ENCODE results near the gene ANKRD39.

The ANKRD39 gene

GRCh38 chr2:96852667-96853066, 5.1 kb downstream of the ANKRD39 start:
- no peak for DNase-seq

DNA sequence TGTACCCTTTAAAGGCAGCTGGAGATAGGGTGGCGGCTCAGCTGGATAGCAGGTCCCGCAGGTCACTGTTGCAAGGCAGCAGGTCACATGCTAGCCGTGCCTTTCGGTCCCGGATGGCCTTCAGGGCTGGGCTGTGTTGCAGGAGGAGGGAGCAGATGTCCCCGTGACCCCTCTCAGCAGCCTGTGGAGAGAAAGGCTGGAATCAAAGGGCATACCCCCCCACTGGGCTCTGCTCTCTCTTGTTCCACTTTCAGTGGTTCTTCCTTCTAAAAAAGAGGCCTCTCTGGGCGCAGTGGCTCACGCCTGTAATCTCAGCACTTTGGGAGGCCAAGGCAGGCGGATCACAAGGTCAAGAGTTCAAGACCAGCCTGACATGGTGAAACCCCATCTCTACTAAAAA, 9.6 kb downstream of the ANKRD39 start:
- no peak for DNase-seq

GRCh38 chr2:96847586-96847985, 10.2 kb downstream of the ANKRD39 start:
- DNase-seq: no peak

- DNase-seq: no peak
Measured at GRCh38 chr2:96846825-96847224, 11.0 kb downstream of the ANKRD39 start.

DNA sequence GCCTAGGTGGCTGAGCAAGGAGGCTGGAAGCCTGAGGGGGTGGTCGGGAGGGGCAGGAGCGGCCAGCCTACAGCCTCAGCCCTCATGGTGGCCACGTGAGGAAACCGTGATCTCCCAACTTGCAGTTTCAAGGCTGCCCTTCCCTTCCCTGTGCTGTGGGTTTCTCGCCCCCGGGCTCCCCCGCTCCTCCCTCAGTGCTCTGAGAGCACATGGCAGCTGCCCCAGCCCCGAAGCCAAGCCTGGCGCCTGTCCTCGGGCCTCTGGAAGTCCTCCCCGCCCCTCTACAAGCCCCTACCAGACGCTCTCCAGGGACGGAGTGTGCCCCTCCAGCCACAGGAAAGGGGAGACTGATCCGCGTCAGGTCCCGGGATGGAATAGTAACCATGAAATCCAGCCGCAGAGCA, 13.4 kb downstream of the ANKRD39 start:
- DNase-seq: no peak

DNA sequence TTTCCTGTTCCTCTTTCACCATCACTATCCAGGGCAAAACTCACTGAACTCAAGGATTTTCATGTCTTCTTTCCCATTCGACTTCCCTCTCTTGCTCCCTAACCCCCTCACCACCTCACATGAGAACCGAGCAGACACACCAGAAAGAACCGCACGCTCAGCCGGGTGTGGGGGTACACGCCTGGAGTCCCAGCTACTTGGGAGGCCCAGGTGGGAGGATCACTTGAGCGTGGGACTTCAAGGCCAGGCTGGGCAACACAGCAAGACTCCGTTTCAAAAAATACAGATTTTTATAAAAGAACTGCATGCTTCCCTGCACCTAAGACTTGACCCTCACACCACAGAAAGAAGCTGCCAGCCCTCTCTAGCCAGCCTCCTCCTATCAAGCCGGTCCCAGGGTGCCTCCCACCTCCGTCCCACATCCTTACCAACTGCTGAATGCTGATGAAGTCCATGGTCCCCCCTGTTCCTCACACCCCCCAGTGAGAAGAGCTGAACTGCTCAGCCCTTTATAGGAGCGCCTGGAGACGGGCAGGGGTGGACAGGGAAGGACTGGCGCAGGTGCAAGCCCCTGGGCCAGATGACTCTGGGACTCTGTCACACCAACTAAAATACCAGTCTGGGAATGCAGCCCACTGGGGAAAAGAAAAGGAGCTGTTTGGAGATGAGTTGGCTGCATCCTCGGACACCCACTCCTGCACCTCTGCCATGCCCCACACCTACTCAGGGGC, 14.1 kb downstream of the ANKRD39 start, which contains the start of gene ANKRD23:
Gene ANKRD23, minus strand, starts transcription at position 484 of the 731 bp plus-strand sequence. Its CDS starts 29 bp downstream, at position 455.
- DNase-seq: no peak

DNA sequence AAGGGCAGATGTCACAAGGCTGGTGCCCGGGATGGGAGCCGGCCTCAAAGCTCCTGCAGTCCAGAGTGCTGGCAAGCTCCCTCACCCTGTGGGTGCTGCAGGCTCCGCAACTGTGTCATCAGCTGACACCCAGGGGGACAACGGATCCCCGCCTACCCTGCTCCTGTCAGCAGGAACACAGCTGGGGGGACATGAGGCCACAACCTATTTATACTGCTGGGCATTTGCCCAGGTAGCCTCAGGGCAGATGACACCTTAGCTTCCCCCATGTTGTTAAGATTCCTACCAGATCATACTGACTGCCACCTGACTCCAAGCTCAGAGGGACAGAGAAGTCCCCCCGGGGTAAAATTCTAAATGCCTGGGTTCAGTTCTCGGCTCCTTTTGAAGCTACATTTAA, 15.2 kb downstream of the ANKRD39 start:
- no peak for DNase-seq

GRCh38 chr2:96841701-96842495, 15.9 kb downstream of the ANKRD39 start:
- DNase-seq: no peak

DNA sequence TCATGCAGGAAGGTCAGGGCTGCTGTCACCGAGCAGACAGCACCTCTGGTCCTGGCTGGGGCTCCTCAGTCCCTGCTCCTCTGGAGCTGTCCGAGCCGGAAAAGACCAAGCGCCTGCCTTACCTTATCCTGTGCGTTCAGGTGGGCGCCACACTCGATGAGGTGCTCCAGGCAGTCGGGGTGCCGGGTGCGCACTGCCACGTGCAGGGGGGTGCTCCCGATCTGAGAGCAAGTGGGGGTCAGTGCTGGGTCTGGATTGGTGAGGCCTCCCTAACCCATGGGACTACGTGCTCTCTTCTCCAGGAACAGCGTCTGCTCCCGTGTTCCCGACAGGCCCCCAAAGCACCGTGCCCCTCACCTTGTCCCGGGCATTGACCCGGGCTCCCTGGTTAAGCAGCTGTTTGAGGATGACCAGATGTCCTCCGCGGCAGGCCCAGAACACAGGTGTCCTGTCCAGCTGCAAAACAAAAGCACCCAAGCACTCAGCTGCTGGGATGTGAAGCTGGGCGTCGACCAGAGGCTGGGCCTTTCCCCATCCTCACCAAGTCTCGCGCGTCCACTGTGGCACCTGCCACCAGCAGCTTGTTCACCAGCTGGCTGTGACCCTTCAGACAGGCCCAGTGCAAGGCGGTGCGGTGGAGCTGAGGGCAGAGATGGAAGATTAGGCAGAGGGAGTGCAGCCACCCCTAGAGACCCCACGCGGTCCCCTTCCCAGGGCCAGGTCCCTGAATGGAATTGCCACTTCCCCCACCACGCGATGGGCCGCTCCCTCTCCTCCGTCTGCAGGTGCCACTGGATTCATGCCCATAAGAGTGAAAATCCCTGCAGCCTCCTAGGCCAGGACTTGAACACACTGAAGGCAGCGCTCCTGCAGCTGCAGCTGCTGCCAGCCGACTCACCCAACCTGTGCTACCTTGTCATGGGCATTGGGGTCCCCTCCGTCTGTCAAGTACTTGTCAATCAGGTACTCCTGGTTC, 17.7 kb downstream of the ANKRD39 start:
- no peak for DNase-seq

DNA sequence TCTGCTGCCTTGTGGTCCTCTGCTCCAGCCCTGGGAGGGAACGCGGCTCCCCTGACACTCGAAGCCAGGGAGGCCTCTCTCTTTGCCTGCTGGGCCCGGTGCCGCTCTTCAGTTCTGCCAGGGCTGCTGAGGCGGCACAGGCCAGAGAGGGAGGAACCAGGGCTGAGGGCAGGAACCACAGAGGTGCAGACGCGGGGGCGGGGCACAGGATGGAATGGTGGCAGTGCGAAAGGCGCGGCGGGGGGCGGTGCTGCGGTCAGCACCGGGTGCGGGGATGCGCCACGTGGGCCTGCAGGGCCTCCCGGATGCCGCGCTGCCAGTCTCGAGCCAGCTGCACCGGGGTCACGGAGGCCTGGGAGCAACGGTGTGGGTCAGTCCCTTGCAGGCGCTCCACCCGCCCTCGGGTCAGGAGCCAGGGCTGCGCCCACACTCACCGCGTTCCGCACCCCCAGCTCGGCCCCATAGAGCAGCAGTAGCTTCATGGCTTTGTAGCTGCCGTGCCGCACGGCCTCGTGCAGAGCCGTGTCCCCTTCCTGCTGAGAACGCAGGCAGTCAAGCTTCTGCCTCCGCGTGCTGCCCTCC, 18.4 kb downstream of the ANKRD39 start:
- no peak for DNase-seq

- no peak for DNase-seq
Measured at GRCh38 chr2:96838345-96839292, 19.2 kb downstream of the ANKRD39 start.

DNA sequence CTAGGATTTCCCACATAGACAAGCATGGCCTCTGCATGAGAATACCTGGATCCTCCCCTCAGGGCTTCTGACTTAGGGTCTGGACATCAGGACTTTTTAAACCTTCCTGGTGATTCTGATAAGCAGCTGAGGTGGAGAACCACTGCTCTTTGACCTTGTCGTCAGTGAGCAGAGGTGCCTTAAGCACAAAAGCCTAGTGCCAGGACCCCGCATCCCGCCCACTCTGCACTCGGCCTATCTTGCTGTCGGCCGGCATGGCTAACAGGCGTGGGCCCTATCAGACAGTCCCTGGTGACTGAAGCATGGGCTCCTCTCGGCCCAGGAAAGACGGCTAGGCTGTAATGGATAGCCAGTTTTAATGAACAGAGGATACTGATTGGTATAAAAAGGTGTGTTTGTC, 20.2 kb downstream of the ANKRD39 start:
- no peak for DNase-seq

DNA sequence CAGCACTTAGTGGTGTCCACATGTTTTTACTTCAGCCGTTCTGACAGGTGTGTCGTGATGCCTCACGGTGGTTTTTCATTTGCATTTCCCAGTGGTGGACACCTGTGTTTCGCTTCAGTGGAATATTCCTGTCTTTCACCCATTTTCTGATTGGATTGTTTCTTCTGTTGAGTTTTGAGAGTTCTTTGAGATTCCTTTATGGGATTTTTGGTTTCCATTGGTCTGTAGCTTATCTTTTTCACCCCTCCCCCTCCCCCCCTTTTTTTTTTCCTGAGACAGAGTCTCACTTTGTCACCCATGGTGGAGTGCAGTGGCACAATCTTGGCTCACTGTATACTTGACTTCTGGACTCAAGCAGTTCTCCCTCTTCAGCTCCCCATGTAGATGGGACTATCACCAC, 22.0 kb downstream of the ANKRD39 start:
- no peak for DNase-seq

GRCh38 chr2:96832754-96833507, 24.9 kb downstream of the ANKRD39 start:
- DNase-seq: no peak

DNA sequence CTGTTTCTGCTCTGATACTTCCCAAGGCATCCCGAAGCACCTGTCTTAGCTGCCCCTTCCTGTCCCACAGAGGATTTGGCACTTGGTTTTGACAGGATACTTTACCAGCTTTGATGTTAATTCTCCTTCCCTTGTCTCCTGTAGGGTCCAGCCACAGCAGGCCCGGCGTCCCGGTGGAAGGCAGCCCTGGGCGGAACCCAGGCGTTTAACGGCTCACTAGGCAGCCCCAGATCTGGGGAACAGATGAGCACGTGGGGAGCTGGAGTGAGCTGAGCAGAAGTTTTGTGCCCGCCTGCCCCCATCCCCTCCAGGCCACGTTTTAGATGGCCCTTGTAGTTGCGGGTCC, 25.4 kb downstream of the ANKRD39 start:
- no peak for DNase-seq

- no peak for DNase-seq
Measured at GRCh38 chr2:96831679-96832078, 26.1 kb downstream of the ANKRD39 start.

DNA sequence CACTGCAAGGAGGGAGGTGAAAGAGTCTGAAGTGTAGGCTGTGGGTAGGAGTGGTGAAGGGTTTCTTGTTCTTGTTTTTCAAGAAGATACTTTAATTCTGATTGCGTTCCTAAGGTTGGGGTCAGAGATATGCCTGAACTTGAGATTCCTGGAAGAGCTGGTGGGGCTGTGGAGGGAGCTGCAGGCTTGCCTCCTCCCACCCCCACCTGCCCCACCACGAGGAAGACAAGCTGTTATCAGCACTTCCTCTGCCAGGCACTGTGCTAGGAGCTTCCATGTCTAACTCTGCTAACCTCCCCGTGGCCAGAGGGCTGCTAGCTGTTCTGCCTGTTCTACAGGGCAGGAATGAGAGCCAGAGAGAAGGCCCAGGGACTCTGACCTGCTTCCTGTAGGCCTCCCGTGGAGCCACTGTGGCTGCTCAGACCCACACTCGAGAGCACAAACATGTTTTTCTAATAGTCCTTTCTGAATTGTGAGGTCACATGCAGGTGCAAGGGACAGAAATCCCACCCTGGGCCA, 27.7 kb downstream of the ANKRD39 start:
- DNase-seq: no peak

DNA sequence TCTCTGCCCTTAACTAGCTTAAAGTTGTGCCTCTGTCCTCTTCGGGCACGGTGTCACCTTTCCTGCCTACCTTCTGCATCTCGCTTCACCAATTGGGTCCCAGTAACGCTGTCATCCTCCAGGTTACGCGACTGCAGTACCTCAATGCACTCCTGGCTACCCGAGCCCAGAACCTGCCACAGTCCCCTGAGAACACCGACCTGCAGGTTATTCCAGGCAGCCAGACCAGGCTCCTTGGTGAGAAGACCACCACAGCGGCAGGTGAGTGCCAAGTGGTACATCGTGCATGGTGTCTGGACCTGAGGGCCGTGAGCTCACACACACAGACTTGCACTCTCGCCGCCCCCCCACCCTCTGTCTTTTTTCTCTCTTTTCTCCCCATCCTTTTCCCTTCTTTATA, 28.9 kb downstream of the ANKRD39 start:
- DNase-seq: no peak

DNA sequence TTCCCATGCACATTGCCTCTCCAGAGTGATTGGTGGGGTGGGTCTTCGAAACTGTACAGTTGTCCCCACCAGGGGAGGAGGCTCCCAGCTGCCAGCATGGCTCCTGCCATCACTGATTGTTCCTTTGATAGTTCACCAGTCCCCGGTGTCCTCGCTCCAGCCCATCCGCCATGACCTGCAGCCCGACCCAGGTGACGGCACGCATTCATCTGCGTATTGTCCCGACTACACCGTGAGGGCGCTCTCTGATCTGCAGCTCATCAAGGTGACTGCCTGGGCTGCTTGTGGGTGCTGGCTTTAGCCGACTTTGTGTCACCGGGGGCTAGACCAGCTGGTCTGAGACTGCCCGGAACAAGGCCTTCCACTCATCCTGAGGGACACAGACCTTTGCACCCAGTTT, 29.4 kb downstream of the ANKRD39 start:
- DNase-seq: no peak

- DNase-seq: no peak
Measured at GRCh38 chr2:96826546-96827278, 31.1 kb downstream of the ANKRD39 start.

All from amniotic stem cell (primary cell).